H1 (cell line): ENCODE results near the gene TBP. TPM values are rescaled to one million over a fixed set of nuclear protein-coding genes. Genes with fewer than 3 reads are reported as not detected.

Source experiments
- CTCF ChIA-PET: fragments of 300-600 bp; sonication (Branson Sonifier 250); formaldehyde crosslinking; loops from one replicate; lab custom pipeline; 2021; ENCODE audit not compliant: partially characterized antibody; lab: Charles Lee
- POLR2A ChIA-PET: fragments of 300-600 bp; sonication (Branson Sonifier 250); formaldehyde crosslinking; loops from one replicate; lab custom pipeline; 2021; ENCODE audit warnings: inconsistent platforms; ENCODE audit not compliant: partially characterized antibody; lab: Charles Lee
- DNase-seq, 2 experiments: peaks; one replicate each; pipeline versions ENCODE4 v3.0.0 to v3.0.0-alpha.2; 2010 to 2022; ENCODE audit warnings: low spot score in 2 of 2, low read depth in 1 of 2, mixed read lengths in 1 of 2
- FAIRE-seq: peaks from 2 replicates; lab custom pipeline; 2011; peaks lifted over from hg19 to GRCh38; lab: Jason Lieb, UNC
- H2AFZ ChIP-seq: 2 replicates; pipeline ENCODE4 v1.8.1; 2012; ENCODE audit warnings: low read length, inconsistent platforms
- H2AK5ac ChIP-seq: 2 replicates; pipeline ENCODE4 v1.6.1; 2013; ENCODE audit warnings: low read depth, low read length
- H2BK120ac ChIP-seq: replicated peaks from 2 replicates; pipeline ENCODE3; 2013; ENCODE audit warnings: low read depth, low read length, inconsistent platforms
- H2BK12ac ChIP-seq: 2 replicates; pipeline ENCODE4 v1.6.1; 2013; ENCODE audit warnings: low read depth, low read length
- H2BK15ac ChIP-seq: 2 replicates; pipeline ENCODE4 v1.6.1; 2013; ENCODE audit warnings: low read length
- H2BK20ac ChIP-seq: 2 replicates; pipeline ENCODE4 v1.6.1; 2013; ENCODE audit warnings: low read length
- H2BK5ac ChIP-seq: 2 replicates; pipeline ENCODE4 v1.6.1; 2013; ENCODE audit warnings: low read depth, low read length
- H3K14ac ChIP-seq: 2 replicates; pipeline ENCODE4 v1.6.1; 2013; ENCODE audit warnings: inconsistent platforms; ENCODE audit not compliant: insufficient read length
- H3K18ac ChIP-seq: 2 replicates; pipeline ENCODE4 v1.6.1; 2013; ENCODE audit warnings: low read length; ENCODE audit errors: extremely low read depth
- H3K23ac ChIP-seq: 2 replicates; pipeline ENCODE4 v1.6.1; 2013; ENCODE audit warnings: inconsistent platforms; ENCODE audit not compliant: insufficient read length
- H3K23me2 ChIP-seq: 2 replicates; pipeline ENCODE4 v1.6.1; 2013; ENCODE audit warnings: low read depth, low read length
- H3K27ac ChIP-seq: 2 replicates; pipeline ENCODE4 v1.6.1; 2011; ENCODE audit warnings: low read depth, low read length, inconsistent platforms
- H3K27me3 ChIP-seq, 4 experiments: replicated peaks in 1 of 4; 1 replicate in 1 of 4; 2 replicates in 3 of 4; pipeline versions ENCODE4 v1.6.1 to v1.8.1; 2011 to 2013; ENCODE audit warnings: low read length in 3 of 4, mild to moderate bottlenecking in 3 of 4, inconsistent platforms in 2 of 4, mixed read lengths in 2 of 4, moderate library complexity in 1 of 4; ENCODE audit not compliant: control insufficient read depth in 3 of 4, insufficient read depth in 3 of 4; ENCODE audit errors: extremely low read depth in 1 of 4
- H3K36me3 ChIP-seq, 4 experiments: 2 replicates each; pipeline versions ENCODE4 v1.6.1 to v1.8.1; 2011 to 2013; ENCODE audit warnings: mild to moderate bottlenecking in 4 of 4, low read length in 3 of 4, moderate library complexity in 2 of 4, control low read depth in 1 of 4, inconsistent platforms in 1 of 4; ENCODE audit not compliant: insufficient read depth in 4 of 4, control insufficient read depth in 2 of 4
- H3K4ac ChIP-seq: replicated peaks from 2 replicates; pipeline ENCODE3; 2013; ENCODE audit warnings: low read length, low read depth, mixed read lengths, inconsistent platforms; ENCODE audit not compliant: insufficient read length
- H3K4me1 ChIP-seq, 4 experiments: replicated peaks in 1 of 4; 1 replicate in 1 of 4; 2 replicates in 3 of 4; pipeline versions ENCODE4 v1.6.1 to v1.8.1; 2011 to 2013; ENCODE audit warnings: low read length in 3 of 4, inconsistent platforms in 2 of 4, mixed read lengths in 1 of 4; ENCODE audit not compliant: insufficient read depth in 4 of 4, control insufficient read depth in 3 of 4
- H3K4me2 ChIP-seq, 2 experiments: 2 replicates each; pipeline versions ENCODE4 v1.6.1 to v1.8.1; 2011 to 2013; ENCODE audit warnings: low read depth in 2 of 2, low read length in 2 of 2, control low read depth in 1 of 2, inconsistent platforms in 1 of 2, mild to moderate bottlenecking in 1 of 2; ENCODE audit not compliant: insufficient read depth in 1 of 2
- H3K4me3 ChIP-seq, 4 experiments: fragments of 200-600, 300-600 bp in 1 of 4; sonication (generic), shearing (Covaris generic), sonication (Bioruptor Twin) in 1 of 4; 2 replicates each; pipeline versions ENCODE4 v1.5.1 to v1.8.1; 2011 to 2016; ENCODE audit warnings: low read length in 4 of 4, low read depth in 3 of 4, control low read depth in 2 of 4, inconsistent platforms in 2 of 4, mild to moderate bottlenecking in 2 of 4, mixed read lengths in 1 of 4, moderate library complexity in 1 of 4; ENCODE audit not compliant: insufficient read depth in 2 of 4; ENCODE audit errors: extremely low read depth in 1 of 4
- H3K56ac ChIP-seq: replicated peaks from 2 replicates; pipeline ENCODE3; 2013; ENCODE audit warnings: low read depth, mild to moderate bottlenecking, mixed read lengths, low read length, inconsistent platforms; ENCODE audit not compliant: insufficient read length
- H3K79me1 ChIP-seq: 2 replicates; pipeline ENCODE4 v1.6.1; 2013; ENCODE audit warnings: low read depth, low read length, control low read depth
- H3K79me2 ChIP-seq, 2 experiments: 2 replicates each; pipeline versions ENCODE4 v1.6.1 to v1.8.1; 2012 to 2013; ENCODE audit warnings: low read length in 2 of 2, mild to moderate bottlenecking in 2 of 2, inconsistent platforms in 1 of 2; ENCODE audit not compliant: insufficient read depth in 2 of 2, control insufficient read depth in 1 of 2
- H3K9ac ChIP-seq, 4 experiments: replicated peaks in 1 of 4; 1 replicate in 1 of 4; 2 replicates in 3 of 4; pipeline versions ENCODE4 v1.6.1 to v1.8.1; 2011 to 2013; ENCODE audit warnings: low read depth in 3 of 4, low read length in 3 of 4, control low read depth in 2 of 4, mild to moderate bottlenecking in 2 of 4, moderate library complexity in 2 of 4, inconsistent platforms in 1 of 4; ENCODE audit errors: extremely low read depth in 1 of 4
- H3K9me3 ChIP-seq, 2 experiments: 2 replicates each; pipeline versions ENCODE4 v1.6.1 to v1.8.1; 2012 to 2013; ENCODE audit warnings: mild to moderate bottlenecking in 2 of 2, moderate library complexity in 2 of 2, control low read depth in 1 of 2, inconsistent platforms in 1 of 2, low read depth in 1 of 2, low read length in 1 of 2, mixed read lengths in 1 of 2; ENCODE audit not compliant: insufficient read depth in 2 of 2
- H4K20me1 ChIP-seq, 2 experiments: replicated peaks in 1 of 2; 2 replicates each; pipeline versions ENCODE3 to v1.8.1; 2011 to 2013; ENCODE audit warnings: inconsistent platforms in 2 of 2, low read length in 2 of 2, mild to moderate bottlenecking in 1 of 2; ENCODE audit not compliant: insufficient read depth in 2 of 2, control insufficient read depth in 1 of 2
- H4K5ac ChIP-seq: 2 replicates; pipeline ENCODE4 v1.6.1; 2013; ENCODE audit warnings: low read length, low read depth, mixed read lengths, inconsistent platforms; ENCODE audit not compliant: insufficient read length
- H4K8ac ChIP-seq: 2 replicates; pipeline ENCODE4 v1.8.0; 2013; ENCODE audit warnings: mild to moderate bottlenecking, moderate library complexity, low read length, inconsistent platforms; ENCODE audit not compliant: insufficient read depth; ENCODE audit errors: extremely low read depth
- H4K91ac ChIP-seq: replicated peaks from 2 replicates; pipeline ENCODE3; 2013; ENCODE audit warnings: low read length, mixed read lengths, inconsistent platforms; ENCODE audit not compliant: insufficient read length
- BACH1 ChIP-seq: IDR thresholded peaks from 2 replicates; pipeline ENCODE4 v1.6.1; 2012; ENCODE audit warnings: low read length, improper control_type of control experiment
- E2F6 ChIP-seq: IDR thresholded peaks from 2 replicates; pipeline ENCODE4 v1.6.1; 2012; ENCODE audit warnings: inconsistent platforms
- EGR1 ChIP-seq: IDR thresholded peaks from 2 replicates; pipeline ENCODE4 v1.6.1; 2011; ENCODE audit warnings: low read depth, low read length, borderline replicate concordance
- EP300 ChIP-seq, 2 experiments: IDR thresholded peaks; 1 replicate in 1 of 2; 2 replicates in 1 of 2; pipeline ENCODE4 v1.6.1; 2011 to 2012; ENCODE audit warnings: low read depth in 2 of 2, low read length in 2 of 2, mild to moderate bottlenecking in 2 of 2, borderline replicate concordance in 1 of 2, inconsistent platforms in 1 of 2, moderate library complexity in 1 of 2
- MAFK ChIP-seq: IDR thresholded peaks from 2 replicates; pipeline ENCODE4 v1.6.1; 2012; ENCODE audit warnings: low read depth, mild to moderate bottlenecking, improper control_type of control experiment, low read length
- POLR2A ChIP-seq, 2 experiments: IDR thresholded peaks; 1 replicate in 1 of 2; 2 replicates in 1 of 2; pipeline ENCODE4 v1.6.1; 2011; ENCODE audit warnings: low read depth in 2 of 2, low read length in 2 of 2, mild to moderate bottlenecking in 2 of 2; ENCODE audit errors: control extremely low read depth in 1 of 2
- YY1 ChIP-seq: IDR thresholded peaks from 2 replicates; pipeline ENCODE4 v1.6.1; 2011; ENCODE audit warnings: low read depth, mild to moderate bottlenecking, low read length
- WGBS, 2 experiments: shearing (Covaris generic) in 1 of 2; methylation state at CpG; one replicate each; pipeline versions ENCODE4 v1.1.6 to v1.1.7; 2013 to 2015; ENCODE audit warnings: low lambda C conversion rate in 2 of 2, mixed read lengths in 2 of 2, inconsistent platforms in 1 of 2, low coverage in 1 of 2, missing lambda C conversion rate in 1 of 2; ENCODE audit not compliant: insufficient replicate concordance in 2 of 2, insufficient coverage in 1 of 2, insufficient read length in 1 of 2; ENCODE audit errors: extremely low coverage in 1 of 2, missing lambda C conversion rate in 1 of 2; 5-methylcytosine and 5-hydroxymethylcytosine counted together
- polyA plus RNA-seq, 7 experiments: library from polyadenylated mRNA; depleted of rRNA in 3 of 7; stranded (reverse) in 5 of 7; unstranded in 2 of 7; fragments of >200 nt in 5 of 7; fragments of 200-250 nt in 2 of 7; gene quantifications; 1 replicate in 5 of 7; 2 replicates in 1 of 7; 4 replicates in 1 of 7; pipeline versions ENCODE4 v1.2.1 to v1.2.3, GENCODE V29; 2011 to 2013; ENCODE audit warnings: missing spikeins in 2 of 7, mixed read lengths in 2 of 7
- total RNA-seq: library from RNA; stranded (reverse); fragmentation: NEBNext Ultra II Directional; extraction: Animal tissue kit (Norgen Biotek cat#: 25700); gene quantifications from 2 replicates; pipeline ENCODE4 v1.2.1, GENCODE V29; 2021
- TF ChIP-seq, protein P1 (sequence below): IDR thresholded peaks from 2 replicates; pipeline ENCODE4 v1.6.1; 2012; ENCODE audit warnings: low read length, inconsistent platforms

Gene TBP
- total and polyA plus RNA-seq, 2 of the 8 experiments (the other 6 are each of a cell fraction or from before 2014, with no cell fraction given), result 17.2 to 20.9 TPM

- FAIRE-seq (no peak), DNase-seq (peak; percentile 70 to 89)
- Histone ChIP-seq H2BK120ac (peak within 1 kb of the TSS; percentile 65), H4K91ac (peak within 1 kb of the TSS; percentile 88), H3K14ac (no peak within 1 kb of the TSS), H3K56ac (peak within 1 kb of the TSS; percentile 74), H3K23me2 (peaks cover 5% of the 10 kb centered on the region), H3K79me2 (peaks cover 0 to 20% of the 10 kb centered on the region in 2 experiments; a peak in 2 of 4 replicates), H3K27me3 (no peaks in the 10 kb centered on the region), H3K27ac (peak within 1 kb of the TSS; percentile 73), H2BK15ac (no peak within 1 kb of the TSS; the same call in 1 of the 2 replicates), H4K20me1 (peaks cover 0 to 2% of the 10 kb centered on the region in 2 experiments), H4K5ac (peak within 1 kb of the TSS; percentile 70), H3K4me3 (peak within 1 kb of the TSS; percentile 67 to 89 (median 82)), H3K4me1 (peaks cover 2 to 6% (median 5%) of the 10 kb centered on the region in 4 experiments; a peak in 4 of 7 replicates), H3K36me3 (peaks cover 8 to 31% (median 17%) of the 10 kb centered on the region in 4 experiments; a peak in 6 of 8 replicates), H2AK5ac (no peak within 1 kb of the TSS), H3K23ac (no peak within 1 kb of the TSS), H3K9me3 (peaks cover 0 to 2% of the 10 kb centered on the region in 2 experiments; a peak in 1 of 4 replicates), H2BK5ac (peak within 1 kb of the TSS; percentile 94), H3K9ac (peak within 1 kb of the TSS; percentile 74 to 88 (median 84)), H3K79me1 (no peaks in the 10 kb centered on the region), H2BK20ac (peak within 1 kb of the TSS; percentile 55; the same call in 1 of the 2 replicates), H2AFZ (no peak within 1 kb of the TSS), H3K4ac (peak within 1 kb of the TSS; percentile 22), H3K18ac (peak within 1 kb of the TSS; percentile 95), H3K4me2 (peak within 1 kb of the TSS; percentile 75 to 79), H4K8ac (peak within 1 kb of the TSS; percentile 66), H2BK12ac (peak within 1 kb of the TSS; percentile 72; the same call in 1 of the 2 replicates)
- 2% methylated on average over 67 of the region's 81 CpGs; no CpG with 5 or more reads in 1 of the 2 experiments for WGBS, 2 experiments
- CTCF ChIA-PET, result interaction anchor here (0.7 to 1.7 kb wide), 9 partner anchors 9 to 885 kb away, joined by 3 to 9 read pairs (median 4); no protein-coding TSS in a partner anchor
- POLR2A ChIA-PET, result interaction anchor here (0.9 to 4.0 kb wide), 10 partner anchors 8 to 30 kb away, joined by 3 to 37 read pairs (median 6); partner anchors contain the start of genes PSMB1 and TBP
- TF ChIP-seq EP300 (IDR thresholded peaks at IDR 0.05; ENCODE audit: borderline replicate concordance in 1 of 2, low read depth in 2 of 2, low read length in 2 of 2), result peak in 1 of 2 experiments; percentile 12; a peak in 1 of 3 replicates
- peak; percentile 24; the same call in 1 of the 2 replicates for TF ChIP-seq EGR1
- no peak for TF ChIP-seq E2F6
- peak; percentile 80; the same call in 1 of the 2 replicates for TF ChIP-seq YY1
- TF ChIP-seq BACH1, result peak; percentile 51; the same call in 1 of the 2 replicates
- TF ChIP-seq POLR2A (IDR thresholded peaks at IDR 0.05; ENCODE audit: control extremely low read depth in 1 of 2, low read depth in 2 of 2, low read length in 2 of 2), result peak in 1 of 2 experiments; percentile 71; a peak in 2 of 3 replicates
- TF ChIP-seq MAFK, result no peak
- TF ChIP-seq, protein P1, sequence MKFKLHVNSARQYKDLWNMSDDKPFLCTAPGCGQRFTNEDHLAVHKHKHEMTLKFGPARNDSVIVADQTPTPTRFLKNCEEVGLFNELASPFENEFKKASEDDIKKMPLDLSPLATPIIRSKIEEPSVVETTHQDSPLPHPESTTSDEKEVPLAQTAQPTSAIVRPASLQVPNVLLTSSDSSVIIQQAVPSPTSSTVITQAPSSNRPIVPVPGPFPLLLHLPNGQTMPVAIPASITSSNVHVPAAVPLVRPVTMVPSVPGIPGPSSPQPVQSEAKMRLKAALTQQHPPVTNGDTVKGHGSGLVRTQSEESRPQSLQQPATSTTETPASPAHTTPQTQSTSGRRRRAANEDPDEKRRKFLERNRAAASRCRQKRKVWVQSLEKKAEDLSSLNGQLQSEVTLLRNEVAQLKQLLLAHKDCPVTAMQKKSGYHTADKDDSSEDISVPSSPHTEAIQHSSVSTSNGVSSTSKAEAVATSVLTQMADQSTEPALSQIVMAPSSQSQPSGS, result no peak
Observed at GRCh38 chr6:170584181-170584953, 30.2 kb downstream of the TBP start, which contains the start of gene PDCD2. Gene PDCD2 (minus strand): TSS chr6:170584637. CDS start chr6:170584581, 56 bp downstream.
